H1 (cell line): ENCODE data around the gene CORIN. TPM values are rescaled to one million over a fixed set of nuclear protein-coding genes. Genes with fewer than 3 reads are reported as not detected.

ENCODE experiments used
- CTCF ChIA-PET: fragments of 300-600 bp; sonication (Branson Sonifier 250); formaldehyde crosslinking; loops from one replicate; lab custom pipeline; 2021; ENCODE audit not compliant: partially characterized antibody; lab: Charles Lee
- POLR2A ChIA-PET: fragments of 300-600 bp; sonication (Branson Sonifier 250); formaldehyde crosslinking; loops from one replicate; lab custom pipeline; 2021; ENCODE audit warnings: inconsistent platforms; ENCODE audit not compliant: partially characterized antibody; lab: Charles Lee
- DNase-seq, 2 experiments: peaks; one replicate each; pipeline versions ENCODE4 v3.0.0 to v3.0.0-alpha.2; 2010 to 2022; ENCODE audit warnings: low spot score in 2 of 2, low read depth in 1 of 2, mixed read lengths in 1 of 2
- FAIRE-seq: peaks from 2 replicates; lab custom pipeline; 2011; peaks lifted over from hg19 to GRCh38; lab: Jason Lieb, UNC
- H2AFZ ChIP-seq: 2 replicates; pipeline ENCODE4 v1.8.1; 2012; ENCODE audit warnings: low read length, inconsistent platforms
- H2AK5ac ChIP-seq: 2 replicates; pipeline ENCODE4 v1.6.1; 2013; ENCODE audit warnings: low read depth, low read length
- H2BK120ac ChIP-seq: replicated peaks from 2 replicates; pipeline ENCODE3; 2013; ENCODE audit warnings: low read depth, low read length, inconsistent platforms
- H2BK12ac ChIP-seq: 2 replicates; pipeline ENCODE4 v1.6.1; 2013; ENCODE audit warnings: low read depth, low read length
- H2BK15ac ChIP-seq: 2 replicates; pipeline ENCODE4 v1.6.1; 2013; ENCODE audit warnings: low read length
- H2BK20ac ChIP-seq: 2 replicates; pipeline ENCODE4 v1.6.1; 2013; ENCODE audit warnings: low read length
- H2BK5ac ChIP-seq: 2 replicates; pipeline ENCODE4 v1.6.1; 2013; ENCODE audit warnings: low read depth, low read length
- H3K14ac ChIP-seq: 2 replicates; pipeline ENCODE4 v1.6.1; 2013; ENCODE audit warnings: inconsistent platforms; ENCODE audit not compliant: insufficient read length
- H3K18ac ChIP-seq: 2 replicates; pipeline ENCODE4 v1.6.1; 2013; ENCODE audit warnings: low read length; ENCODE audit errors: extremely low read depth
- H3K23ac ChIP-seq: 2 replicates; pipeline ENCODE4 v1.6.1; 2013; ENCODE audit warnings: inconsistent platforms; ENCODE audit not compliant: insufficient read length
- H3K23me2 ChIP-seq: 2 replicates; pipeline ENCODE4 v1.6.1; 2013; ENCODE audit warnings: low read depth, low read length
- H3K27ac ChIP-seq: 2 replicates; pipeline ENCODE4 v1.6.1; 2011; ENCODE audit warnings: low read depth, low read length, inconsistent platforms
- H3K27me3 ChIP-seq, 4 experiments: replicated peaks in 1 of 4; 1 replicate in 1 of 4; 2 replicates in 3 of 4; pipeline versions ENCODE4 v1.6.1 to v1.8.1; 2011 to 2013; ENCODE audit warnings: low read length in 3 of 4, mild to moderate bottlenecking in 3 of 4, inconsistent platforms in 2 of 4, mixed read lengths in 2 of 4, moderate library complexity in 1 of 4; ENCODE audit not compliant: control insufficient read depth in 3 of 4, insufficient read depth in 3 of 4; ENCODE audit errors: extremely low read depth in 1 of 4
- H3K36me3 ChIP-seq, 4 experiments: 2 replicates each; pipeline versions ENCODE4 v1.6.1 to v1.8.1; 2011 to 2013; ENCODE audit warnings: mild to moderate bottlenecking in 4 of 4, low read length in 3 of 4, moderate library complexity in 2 of 4, control low read depth in 1 of 4, inconsistent platforms in 1 of 4; ENCODE audit not compliant: insufficient read depth in 4 of 4, control insufficient read depth in 2 of 4
- H3K4ac ChIP-seq: replicated peaks from 2 replicates; pipeline ENCODE3; 2013; ENCODE audit warnings: low read length, low read depth, mixed read lengths, inconsistent platforms; ENCODE audit not compliant: insufficient read length
- H3K4me1 ChIP-seq, 4 experiments: replicated peaks in 1 of 4; 1 replicate in 1 of 4; 2 replicates in 3 of 4; pipeline versions ENCODE4 v1.6.1 to v1.8.1; 2011 to 2013; ENCODE audit warnings: low read length in 3 of 4, inconsistent platforms in 2 of 4, mixed read lengths in 1 of 4; ENCODE audit not compliant: insufficient read depth in 4 of 4, control insufficient read depth in 3 of 4
- H3K4me2 ChIP-seq, 2 experiments: 2 replicates each; pipeline versions ENCODE4 v1.6.1 to v1.8.1; 2011 to 2013; ENCODE audit warnings: low read depth in 2 of 2, low read length in 2 of 2, control low read depth in 1 of 2, inconsistent platforms in 1 of 2, mild to moderate bottlenecking in 1 of 2; ENCODE audit not compliant: insufficient read depth in 1 of 2
- H3K4me3 ChIP-seq, 4 experiments: fragments of 200-600, 300-600 bp in 1 of 4; sonication (generic), shearing (Covaris generic), sonication (Bioruptor Twin) in 1 of 4; 2 replicates each; pipeline versions ENCODE4 v1.5.1 to v1.8.1; 2011 to 2016; ENCODE audit warnings: low read length in 4 of 4, low read depth in 3 of 4, control low read depth in 2 of 4, inconsistent platforms in 2 of 4, mild to moderate bottlenecking in 2 of 4, mixed read lengths in 1 of 4, moderate library complexity in 1 of 4; ENCODE audit not compliant: insufficient read depth in 2 of 4; ENCODE audit errors: extremely low read depth in 1 of 4
- H3K56ac ChIP-seq: replicated peaks from 2 replicates; pipeline ENCODE3; 2013; ENCODE audit warnings: low read depth, mild to moderate bottlenecking, mixed read lengths, low read length, inconsistent platforms; ENCODE audit not compliant: insufficient read length
- H3K79me1 ChIP-seq: 2 replicates; pipeline ENCODE4 v1.6.1; 2013; ENCODE audit warnings: low read depth, low read length, control low read depth
- H3K79me2 ChIP-seq, 2 experiments: 2 replicates each; pipeline versions ENCODE4 v1.6.1 to v1.8.1; 2012 to 2013; ENCODE audit warnings: low read length in 2 of 2, mild to moderate bottlenecking in 2 of 2, inconsistent platforms in 1 of 2; ENCODE audit not compliant: insufficient read depth in 2 of 2, control insufficient read depth in 1 of 2
- H3K9ac ChIP-seq, 4 experiments: replicated peaks in 1 of 4; 1 replicate in 1 of 4; 2 replicates in 3 of 4; pipeline versions ENCODE4 v1.6.1 to v1.8.1; 2011 to 2013; ENCODE audit warnings: low read depth in 3 of 4, low read length in 3 of 4, control low read depth in 2 of 4, mild to moderate bottlenecking in 2 of 4, moderate library complexity in 2 of 4, inconsistent platforms in 1 of 4; ENCODE audit errors: extremely low read depth in 1 of 4
- H3K9me3 ChIP-seq, 2 experiments: 2 replicates each; pipeline versions ENCODE4 v1.6.1 to v1.8.1; 2012 to 2013; ENCODE audit warnings: mild to moderate bottlenecking in 2 of 2, moderate library complexity in 2 of 2, control low read depth in 1 of 2, inconsistent platforms in 1 of 2, low read depth in 1 of 2, low read length in 1 of 2, mixed read lengths in 1 of 2; ENCODE audit not compliant: insufficient read depth in 2 of 2
- H4K20me1 ChIP-seq, 2 experiments: replicated peaks in 1 of 2; 2 replicates each; pipeline versions ENCODE3 to v1.8.1; 2011 to 2013; ENCODE audit warnings: inconsistent platforms in 2 of 2, low read length in 2 of 2, mild to moderate bottlenecking in 1 of 2; ENCODE audit not compliant: insufficient read depth in 2 of 2, control insufficient read depth in 1 of 2
- H4K5ac ChIP-seq: 2 replicates; pipeline ENCODE4 v1.6.1; 2013; ENCODE audit warnings: low read length, low read depth, mixed read lengths, inconsistent platforms; ENCODE audit not compliant: insufficient read length
- H4K8ac ChIP-seq: 2 replicates; pipeline ENCODE4 v1.8.0; 2013; ENCODE audit warnings: mild to moderate bottlenecking, moderate library complexity, low read length, inconsistent platforms; ENCODE audit not compliant: insufficient read depth; ENCODE audit errors: extremely low read depth
- H4K91ac ChIP-seq: replicated peaks from 2 replicates; pipeline ENCODE3; 2013; ENCODE audit warnings: low read length, mixed read lengths, inconsistent platforms; ENCODE audit not compliant: insufficient read length
- CHD2 ChIP-seq: IDR thresholded peaks from 2 replicates; pipeline ENCODE4 v1.6.1; 2012; ENCODE audit warnings: low read length, improper control_type of control experiment
- EP300 ChIP-seq, 2 experiments: IDR thresholded peaks; 1 replicate in 1 of 2; 2 replicates in 1 of 2; pipeline ENCODE4 v1.6.1; 2011 to 2012; ENCODE audit warnings: low read depth in 2 of 2, low read length in 2 of 2, mild to moderate bottlenecking in 2 of 2, borderline replicate concordance in 1 of 2, inconsistent platforms in 1 of 2, moderate library complexity in 1 of 2
- KDM1A ChIP-seq: fragments of 200-600, 300-600 bp; sonication (generic); IDR thresholded peaks from 2 replicates; pipeline ENCODE4 v1.7.1; 2016; ENCODE audit warnings: mild to moderate bottlenecking, low read length, borderline replicate concordance
- POLR2AphosphoS5 ChIP-seq: IDR thresholded peaks from 2 replicates; pipeline ENCODE4 v1.6.1; 2011; ENCODE audit warnings: low read depth, low read length
- SP4 ChIP-seq: IDR thresholded peaks from 2 replicates; pipeline ENCODE4 v1.6.1; 2012; ENCODE audit warnings: low read length, inconsistent platforms
- WGBS, 2 experiments: shearing (Covaris generic) in 1 of 2; methylation state at CpG; one replicate each; pipeline versions ENCODE4 v1.1.6 to v1.1.7; 2013 to 2015; ENCODE audit warnings: low lambda C conversion rate in 2 of 2, mixed read lengths in 2 of 2, inconsistent platforms in 1 of 2, low coverage in 1 of 2, missing lambda C conversion rate in 1 of 2; ENCODE audit not compliant: insufficient replicate concordance in 2 of 2, insufficient coverage in 1 of 2, insufficient read length in 1 of 2; ENCODE audit errors: extremely low coverage in 1 of 2, missing lambda C conversion rate in 1 of 2; 5-methylcytosine and 5-hydroxymethylcytosine counted together
- polyA plus RNA-seq, 7 experiments: library from polyadenylated mRNA; depleted of rRNA in 3 of 7; stranded (reverse) in 5 of 7; unstranded in 2 of 7; fragments of >200 nt in 5 of 7; fragments of 200-250 nt in 2 of 7; gene quantifications; 1 replicate in 5 of 7; 2 replicates in 1 of 7; 4 replicates in 1 of 7; pipeline versions ENCODE4 v1.2.1 to v1.2.3, GENCODE V29; 2011 to 2013; ENCODE audit warnings: missing spikeins in 2 of 7, mixed read lengths in 2 of 7
- total RNA-seq: library from RNA; stranded (reverse); fragmentation: NEBNext Ultra II Directional; extraction: Animal tissue kit (Norgen Biotek cat#: 25700); gene quantifications from 2 replicates; pipeline ENCODE4 v1.2.1, GENCODE V29; 2021

Gene CORIN
- total and polyA plus RNA-seq, 2 of the 8 experiments (the other 6 are each of a cell fraction or from before 2014, with no cell fraction given): 0.09 to 0.32 TPM

DNA sequence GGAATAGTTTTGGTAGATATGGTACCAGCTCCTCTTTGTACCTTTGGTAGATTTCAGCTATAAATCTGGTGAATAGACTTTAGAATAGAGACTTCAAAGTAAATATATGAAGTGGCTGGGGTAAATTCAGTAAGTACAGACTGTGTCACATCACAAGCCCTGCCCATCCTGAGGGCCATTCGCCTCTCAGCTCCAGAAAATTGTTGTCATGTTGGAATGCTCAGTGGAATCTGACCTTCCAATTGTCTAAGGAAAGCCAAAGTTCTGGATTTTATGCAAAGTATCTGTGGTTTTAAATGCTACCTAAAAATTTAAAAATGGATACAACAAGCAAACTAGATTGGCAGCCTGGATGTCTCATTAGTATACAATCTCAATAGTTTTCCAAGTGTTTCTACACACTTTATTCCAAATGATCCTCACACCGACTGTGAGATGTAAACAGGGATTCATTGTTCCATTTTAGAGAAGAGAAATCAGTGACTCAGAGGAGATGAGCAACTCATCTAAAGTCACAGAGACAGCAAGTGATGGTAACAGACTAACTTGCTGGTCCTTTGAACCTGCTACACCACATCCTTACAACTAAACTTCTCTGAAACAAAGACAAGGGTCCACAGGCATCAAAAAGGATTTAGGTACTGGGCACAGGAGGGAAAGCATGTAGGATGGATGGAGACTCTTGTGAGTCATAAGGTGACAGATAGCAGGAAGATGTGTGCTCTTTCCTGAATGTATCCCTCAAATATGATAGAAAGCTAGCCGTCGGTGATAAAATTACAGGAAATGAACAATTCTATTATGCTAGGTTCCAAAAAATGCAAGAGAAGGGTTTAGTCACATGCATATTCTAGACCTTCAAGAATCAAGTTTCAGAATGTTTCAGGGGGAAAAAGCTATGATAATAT, 225.5 kb downstream of the CORIN start:
- no peak overlapping the region for H4K91ac ChIP-seq
- H3K4me2 ChIP-seq: no peak overlapping the region

More for the DNA sequence above, 225.5 kb downstream of the CORIN start:
- H3K79me1 ChIP-seq: no peaks in the 10 kb centered on the region
- H3K4ac ChIP-seq: no peak overlapping the region
- no peak overlapping the region for H2BK12ac ChIP-seq
- no peak for TF ChIP-seq SP4
- TF ChIP-seq KDM1A: no peak
- no peak for TF ChIP-seq POLR2AphosphoS5
- TF ChIP-seq EP300 (IDR thresholded peaks at IDR 0.05; ENCODE audit: borderline replicate concordance in 1 of 2, low read depth in 2 of 2, low read length in 2 of 2): no peak
- TF ChIP-seq CHD2: no peak
- no peaks in the 10 kb centered on the region for H3K9me3 ChIP-seq
- no peak overlapping the region for H2BK20ac ChIP-seq
- H3K9ac ChIP-seq: no peak overlapping the region
- DNase-seq (no peak), FAIRE-seq (no peak)
- no peak overlapping the region for H3K18ac ChIP-seq
- no peak overlapping the region for H2BK15ac ChIP-seq
- POLR2A ChIA-PET: no interaction called here
- no peaks in the 10 kb centered on the region for H4K20me1 ChIP-seq
- no peak overlapping the region for H2AFZ ChIP-seq
- H2BK5ac ChIP-seq: no peak overlapping the region
- no peak overlapping the region for H2BK120ac ChIP-seq
- no peak overlapping the region for H2AK5ac ChIP-seq
- 90% methylated on average over 4 of the region's 4 CpGs; no CpG with 5 or more reads in 1 of the 2 experiments for WGBS, 2 experiments
- H4K5ac ChIP-seq: no peak overlapping the region
- no peaks in the 10 kb centered on the region for H3K23me2 ChIP-seq
- no peaks in the 10 kb centered on the region; a peak in 1 of 8 replicates for H3K36me3 ChIP-seq
- CTCF ChIA-PET: no interaction called here
- no peak overlapping the region for H3K56ac ChIP-seq
- no peak overlapping the region for H3K4me3 ChIP-seq
- no peaks in the 10 kb centered on the region for H3K79me2 ChIP-seq
- H4K8ac ChIP-seq: no peak overlapping the region
- H3K27ac ChIP-seq: no peak overlapping the region
- H3K27me3 ChIP-seq: no peaks in the 10 kb centered on the region
- no peaks in the 10 kb centered on the region for H3K4me1 ChIP-seq
- H3K14ac ChIP-seq: no peak overlapping the region
- H3K23ac ChIP-seq: no peak overlapping the region
